GM21737 (cell line): Measurements from ENCODE around the gene SPTY2D1.
"Not testable (repeated sequence)": the region's sequence is repeated elsewhere in the genome, so short reads cannot be mapped to it uniquely, and the experiment has no call there.

Experiments used
- ATAC-seq: cut with Tn5 transposase; IDR thresholded peaks from one replicate; pipeline ENCODE4 v1.9.1; 2021; ENCODE audit warnings: mild to moderate bottlenecking, moderate library complexity; ENCODE audit not compliant: unreplicated experiment

Gene SPTY2D1

GRCh38 chr11:18634140-18635032, at the start of gene SPTY2D1:
Gene SPTY2D1, minus strand, starts transcription at chr11:18634342. Its CDS starts 85 bp downstream, at chr11:18634257.
- peak; percentile 96 for ATAC-seq

- ATAC-seq, result no peak
These were observed 48.3 kb upstream of the SPTY2D1 start for GRCh38 chr11:18682466-18682865.

- not testable (repeated sequence) for ATAC-seq
These were observed 47.8 kb upstream of the SPTY2D1 start for GRCh38 chr11:18681949-18682348.

- no peak for ATAC-seq
These were observed 43.4 kb upstream of the SPTY2D1 start for GRCh38 chr11:18677560-18677959.

- ATAC-seq, result no peak
These were observed 42.7 kb upstream of the SPTY2D1 start for GRCh38 chr11:18676803-18677202.

GRCh38 chr11:18672209-18672608, 38.1 kb upstream of the SPTY2D1 start:
- ATAC-seq, result not testable (repeated sequence)

- no peak for ATAC-seq
These were observed 37.1 kb upstream of the SPTY2D1 start for GRCh38 chr11:18671246-18671645.

- no peak for ATAC-seq
These were observed 35.6 kb upstream of the SPTY2D1 start for GRCh38 chr11:18669711-18670110.

GRCh38 chr11:18669219-18669596, 35.1 kb upstream of the SPTY2D1 start:
- ATAC-seq, result no peak

GRCh38 chr11:18668131-18668530, 34.0 kb upstream of the SPTY2D1 start:
- no peak for ATAC-seq

GRCh38 chr11:18665353-18665872, 31.3 kb upstream of the SPTY2D1 start:
- not testable (repeated sequence) for ATAC-seq

GRCh38 chr11:18657673-18658072, 23.5 kb upstream of the SPTY2D1 start:
- ATAC-seq, result no peak

- no peak for ATAC-seq
These were observed 16.9 kb upstream of the SPTY2D1 start for GRCh38 chr11:18650859-18651557.

- ATAC-seq, result no peak
These were observed 16.2 kb upstream of the SPTY2D1 start for GRCh38 chr11:18650353-18650752.

- ATAC-seq, result not testable (repeated sequence)
These were observed 8.9 kb upstream of the SPTY2D1 start for GRCh38 chr11:18643034-18643433.

- ATAC-seq, result no peak
These were observed 7.5 kb upstream of the SPTY2D1 start for GRCh38 chr11:18641677-18642076.

- peak; percentile 56 for ATAC-seq
These were observed 644 bp downstream of the SPTY2D1 start for GRCh38 chr11:18633256-18634139.

GRCh38 chr11:18632841-18633240, 1.3 kb downstream of the SPTY2D1 start:
- no peak for ATAC-seq

- no peak for ATAC-seq
These were observed 10.0 kb downstream of the SPTY2D1 start for GRCh38 chr11:18624161-18624560.

GRCh38 chr11:18623707-18624106, 10.4 kb downstream of the SPTY2D1 start:
- no peak for ATAC-seq
